ENCODE data around the gene RAD51B. TPM values are rescaled to one million over a fixed set of nuclear protein-coding genes. Genes with fewer than 3 reads are reported as not detected.

Gene RAD51B
- total and polyA plus RNA-seq, 2 of the 13 experiments (the other 11 are each of a cell fraction or from before 2014, with no cell fraction given) = 7.0 to 9.5 TPM

DNA sequence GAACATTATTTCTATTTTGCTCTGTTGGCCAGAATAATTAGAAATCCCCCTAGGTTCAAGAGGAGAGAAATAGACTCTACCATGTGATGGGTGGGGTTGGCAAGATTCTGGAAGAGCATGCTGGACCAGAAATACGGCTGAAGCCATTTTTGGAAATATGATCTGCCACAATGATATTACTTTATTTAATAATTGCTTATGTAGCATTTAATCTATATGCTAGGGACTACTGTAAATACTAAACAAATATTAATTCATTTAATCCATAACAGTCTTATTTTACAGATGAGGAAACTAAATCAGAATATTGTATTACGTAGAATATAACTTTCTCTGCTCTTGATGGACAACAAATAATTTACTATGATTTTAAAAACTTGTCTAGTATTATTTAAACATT, 193.7 kb downstream of the RAD51B start (continued):
- TF ChIP-seq, protein P1, sequence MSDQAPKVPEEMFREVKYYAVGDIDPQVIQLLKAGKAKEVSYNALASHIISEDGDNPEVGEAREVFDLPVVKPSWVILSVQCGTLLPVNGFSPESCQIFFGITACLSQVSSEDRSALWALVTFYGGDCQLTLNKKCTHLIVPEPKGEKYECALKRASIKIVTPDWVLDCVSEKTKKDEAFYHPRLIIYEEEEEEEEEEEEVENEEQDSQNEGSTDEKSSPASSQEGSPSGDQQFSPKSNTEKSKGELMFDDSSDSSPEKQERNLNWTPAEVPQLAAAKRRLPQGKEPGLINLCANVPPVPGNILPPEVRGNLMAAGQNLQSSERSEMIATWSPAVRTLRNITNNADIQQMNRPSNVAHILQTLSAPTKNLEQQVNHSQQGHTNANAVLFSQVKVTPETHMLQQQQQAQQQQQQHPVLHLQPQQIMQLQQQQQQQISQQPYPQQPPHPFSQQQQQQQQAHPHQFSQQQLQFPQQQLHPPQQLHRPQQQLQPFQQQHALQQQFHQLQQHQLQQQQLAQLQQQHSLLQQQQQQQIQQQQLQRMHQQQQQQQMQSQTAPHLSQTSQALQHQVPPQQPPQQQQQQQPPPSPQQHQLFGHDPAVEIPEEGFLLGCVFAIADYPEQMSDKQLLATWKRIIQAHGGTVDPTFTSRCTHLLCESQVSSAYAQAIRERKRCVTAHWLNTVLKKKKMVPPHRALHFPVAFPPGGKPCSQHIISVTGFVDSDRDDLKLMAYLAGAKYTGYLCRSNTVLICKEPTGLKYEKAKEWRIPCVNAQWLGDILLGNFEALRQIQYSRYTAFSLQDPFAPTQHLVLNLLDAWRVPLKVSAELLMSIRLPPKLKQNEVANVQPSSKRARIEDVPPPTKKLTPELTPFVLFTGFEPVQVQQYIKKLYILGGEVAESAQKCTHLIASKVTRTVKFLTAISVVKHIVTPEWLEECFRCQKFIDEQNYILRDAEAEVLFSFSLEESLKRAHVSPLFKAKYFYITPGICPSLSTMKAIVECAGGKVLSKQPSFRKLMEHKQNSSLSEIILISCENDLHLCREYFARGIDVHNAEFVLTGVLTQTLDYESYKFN (CRISPR knock-in tag; conservative IDR thresholded peaks at IDR 0.05) = no peak
- TF ChIP-seq, protein P2, sequence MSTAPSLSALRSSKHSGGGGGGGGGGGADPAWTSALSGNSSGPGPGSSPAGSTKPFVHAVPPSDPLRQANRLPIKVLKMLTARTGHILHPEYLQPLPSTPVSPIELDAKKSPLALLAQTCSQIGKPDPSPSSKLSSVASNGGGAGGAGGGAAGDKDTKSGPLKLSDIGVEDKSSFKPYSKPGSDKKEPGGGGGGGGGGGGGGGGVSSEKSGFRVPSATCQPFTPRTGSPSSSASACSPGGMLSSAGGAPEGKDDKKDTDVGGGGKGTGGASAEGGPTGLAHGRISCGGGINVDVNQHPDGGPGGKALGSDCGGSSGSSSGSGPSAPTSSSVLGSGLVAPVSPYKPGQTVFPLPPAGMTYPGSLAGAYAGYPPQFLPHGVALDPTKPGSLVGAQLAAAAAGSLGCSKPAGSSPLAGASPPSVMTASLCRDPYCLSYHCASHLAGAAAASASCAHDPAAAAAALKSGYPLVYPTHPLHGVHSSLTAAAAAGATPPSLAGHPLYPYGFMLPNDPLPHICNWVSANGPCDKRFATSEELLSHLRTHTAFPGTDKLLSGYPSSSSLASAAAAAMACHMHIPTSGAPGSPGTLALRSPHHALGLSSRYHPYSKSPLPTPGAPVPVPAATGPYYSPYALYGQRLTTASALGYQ (CRISPR knock-in tag; IDR thresholded peaks at IDR 0.05) = no peak
- TF ChIP-seq, protein P3, sequence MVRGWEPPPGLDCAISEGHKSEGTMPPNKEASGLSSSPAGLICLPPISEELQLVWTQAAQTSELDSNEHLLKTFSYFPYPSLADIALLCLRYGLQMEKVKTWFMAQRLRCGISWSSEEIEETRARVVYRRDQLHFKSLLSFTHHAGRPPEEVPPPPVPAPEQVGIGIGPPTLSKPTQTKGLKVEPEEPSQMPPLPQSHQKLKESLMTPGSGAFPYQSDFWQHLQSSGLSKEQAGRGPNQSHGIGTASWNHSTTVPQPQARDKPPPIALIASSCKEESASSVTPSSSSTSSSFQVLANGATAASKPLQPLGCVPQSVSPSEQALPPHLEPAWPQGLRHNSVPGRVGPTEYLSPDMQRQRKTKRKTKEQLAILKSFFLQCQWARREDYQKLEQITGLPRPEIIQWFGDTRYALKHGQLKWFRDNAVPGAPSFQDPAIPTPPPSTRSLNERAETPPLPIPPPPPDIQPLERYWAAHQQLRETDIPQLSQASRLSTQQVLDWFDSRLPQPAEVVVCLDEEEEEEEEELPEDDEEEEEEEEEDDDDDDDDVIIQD (CRISPR knock-in tag; IDR thresholded peaks at IDR 0.05; ENCODE audit: low read depth) = no peak
- no peak for TF ChIP-seq CC2D1A (CRISPR knock-in tag; IDR thresholded peaks at IDR 0.05)

DNA sequence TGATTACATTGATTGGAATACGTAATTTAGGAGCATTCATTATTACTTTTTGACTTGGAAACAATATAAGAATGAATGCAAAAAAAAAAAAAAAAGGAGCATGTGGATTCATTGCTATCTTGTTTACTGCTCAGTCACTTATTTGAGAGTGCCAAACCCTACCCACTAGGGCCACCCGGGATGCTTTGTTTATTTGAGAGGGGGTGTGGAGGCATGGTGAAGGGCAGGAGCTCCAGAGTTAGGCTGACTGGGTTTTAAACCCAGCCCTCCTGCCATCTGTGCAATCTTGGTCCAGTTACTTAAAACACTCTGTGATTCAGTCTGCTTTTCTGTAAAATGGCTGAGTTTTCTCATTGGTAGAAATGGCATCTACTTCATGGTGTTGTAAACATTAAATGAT, 195.2 kb downstream of the RAD51B start:
- TF ChIP-seq ZSCAN21 (CRISPR knock-in tag; IDR thresholded peaks at IDR 0.05; ENCODE audit: borderline replicate concordance) = no peak
- no peak for TF ChIP-seq KLF9 (CRISPR knock-in tag; IDR thresholded peaks at IDR 0.05; ENCODE audit: low read depth)
- no peak for TF ChIP-seq ZNF468 (CRISPR knock-in tag; IDR thresholded peaks at IDR 0.05)
- no peak for TF ChIP-seq ZNF703 (CRISPR knock-in tag; IDR thresholded peaks at IDR 0.05; ENCODE audit: borderline replicate concordance)
- no peak for TF ChIP-seq SRSF4 (IDR thresholded peaks at IDR 0.05; ENCODE audit: low read depth, low read length, poor library complexity, severe bottlenecking)
- no peak for TF ChIP-seq ARNTL (CRISPR knock-in tag; IDR thresholded peaks at IDR 0.05)
- TF ChIP-seq, protein P4, sequence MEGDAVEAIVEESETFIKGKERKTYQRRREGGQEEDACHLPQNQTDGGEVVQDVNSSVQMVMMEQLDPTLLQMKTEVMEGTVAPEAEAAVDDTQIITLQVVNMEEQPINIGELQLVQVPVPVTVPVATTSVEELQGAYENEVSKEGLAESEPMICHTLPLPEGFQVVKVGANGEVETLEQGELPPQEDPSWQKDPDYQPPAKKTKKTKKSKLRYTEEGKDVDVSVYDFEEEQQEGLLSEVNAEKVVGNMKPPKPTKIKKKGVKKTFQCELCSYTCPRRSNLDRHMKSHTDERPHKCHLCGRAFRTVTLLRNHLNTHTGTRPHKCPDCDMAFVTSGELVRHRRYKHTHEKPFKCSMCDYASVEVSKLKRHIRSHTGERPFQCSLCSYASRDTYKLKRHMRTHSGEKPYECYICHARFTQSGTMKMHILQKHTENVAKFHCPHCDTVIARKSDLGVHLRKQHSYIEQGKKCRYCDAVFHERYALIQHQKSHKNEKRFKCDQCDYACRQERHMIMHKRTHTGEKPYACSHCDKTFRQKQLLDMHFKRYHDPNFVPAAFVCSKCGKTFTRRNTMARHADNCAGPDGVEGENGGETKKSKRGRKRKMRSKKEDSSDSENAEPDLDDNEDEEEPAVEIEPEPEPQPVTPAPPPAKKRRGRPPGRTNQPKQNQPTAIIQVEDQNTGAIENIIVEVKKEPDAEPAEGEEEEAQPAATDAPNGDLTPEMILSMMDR (CRISPR knock-in tag; IDR thresholded peaks at IDR 0.05) = no peak
- no peak for TF ChIP-seq ZNF577 (CRISPR knock-in tag; IDR thresholded peaks at IDR 0.05; ENCODE audit: borderline replicate concordance, low read depth)
- TF ChIP-seq ZNF713 (CRISPR knock-in tag; IDR thresholded peaks at IDR 0.05) = no peak
- H3K4me1 ChIP-seq (ENCODE audit: insufficient read depth, low read length) = peaks cover 27% of the 10 kb centered on the region
- no peak overlapping the region for H2AFZ ChIP-seq (ENCODE audit: low read length)
- H3K4me2 ChIP-seq (ENCODE audit: low read depth, low read length) = no peak overlapping the region
- no TSS peak for BruUV-seq (replicated peaks)
- no peak for FAIRE-seq
- H3K36me3 ChIP-seq (replicated peaks in 1 of 2; ENCODE audit: control insufficient read depth in 1 of 2, insufficient read depth in 2 of 2, low read length in 2 of 2) = no peaks in the 10 kb centered on the region
- H3K79me2 ChIP-seq (ENCODE audit: insufficient read depth, low read length) = no peaks in the 10 kb centered on the region
- WGBS (ENCODE audit: low lambda C conversion rate) = 65% methylated on average over 2 of the region's 2 CpGs
- ChIA-PET CTCF (ENCODE audit: low intra/inter-chr PET ratio, low total read pairs) (no interaction called here), POLR2A (no interaction called here)
- ATAC-seq = no peak
- no peaks in the 10 kb centered on the region for H3K9me3 ChIP-seq (ENCODE audit: low read length)
- in situ Hi-C loops (cut with HindIII; ENCODE audit: extremely low pct_ligation_motif_present, low pct_unique_long_range_greater_than_20kb) = no loop called here
- H3K4me3 ChIP-seq (replicated peaks in 1 of 3; ENCODE audit: insufficient read depth in 1 of 3, low read depth in 2 of 3, low read length in 3 of 3) = no peak overlapping the region
- no peaks in the 10 kb centered on the region for H4K20me1 ChIP-seq (ENCODE audit: insufficient read depth, low read length)
- intact Hi-C loops (cut with micrococcal nuclease; ENCODE audit: unreplicated experiment) = no loop called here
- H3K27ac ChIP-seq (ENCODE audit: extremely low read length, insufficient read depth, low read length) = no peak overlapping the region
- no peak overlapping the region for H3K9ac ChIP-seq (ENCODE audit: insufficient read depth, low read depth, low read length)
- DNase-seq (ENCODE audit: low spot score) = no peak
- no peaks in the 10 kb centered on the region for H3K27me3 ChIP-seq (ENCODE audit: control insufficient read depth in 1 of 2, insufficient read depth in 2 of 2, low read length in 2 of 2)

All from HepG2 (cell line).